A549 (cell line): ENCODE data around the gene GLT1D1. TPM values are rescaled to one million over a fixed set of nuclear protein-coding genes. Genes with fewer than 3 reads are reported as not detected.
"Not testable (repeated sequence)": the region's sequence is repeated elsewhere in the genome, so short reads cannot be mapped to it uniquely, and the experiment has no call there.

ENCODE experiments used
- ATAC-seq, 2 experiments: fragments of 200-7000 bp in 1 of 2; fragments of >200 bp in 1 of 2; cut with Nextera tagmentation in 1 of 2; cut with Tn5 transposase in 1 of 2; 3 replicates each; pipeline versions ENCODE4 v1.8.0 to v1.9.1; 2018 to 2020; ENCODE audit warnings: mild to moderate bottlenecking in 1 of 2, moderate library complexity in 1 of 2
- CTCF ChIA-PET: fragments of 300-600 bp; sonication (Branson Sonifier 250); formaldehyde crosslinking; extraction: SDS; loops from one replicate; lab custom pipeline; 2021; ENCODE audit warnings: antibody characterized with exemption, inconsistent platforms; lab: Yijun Ruan, JAX
- POLR2A ChIA-PET: fragments of 350-600 bp; formaldehyde crosslinking; extraction: SDS; loops from one replicate; lab custom pipeline; 2021; ENCODE audit warnings: antibody characterized with exemption, inconsistent platforms; lab: Yijun Ruan, JAX
- DNase-seq, 2 experiments: peaks; one replicate each; pipeline versions ENCODE4 v3.0.0 to v3.0.0-alpha.2; 2011 to 2016; ENCODE audit warnings: low read depth in 1 of 2, low spot score in 1 of 2
- FAIRE-seq: peaks from 2 replicates; lab custom pipeline; 2011; peaks lifted over from hg19 to GRCh38; lab: Jason Lieb, UNC
- H3K27ac ChIP-seq, 2 experiments: fragments of >200 bp; sonication (Bioruptor Twin); formaldehyde crosslinking; 3 replicates each; pipeline ENCODE4 v1.5.1; 2016 to 2017
- H3K4me1 ChIP-seq: fragments of >200 bp; sonication (Bioruptor Twin); formaldehyde crosslinking; 3 replicates; pipeline ENCODE4 v1.6.1; 2016
- H3K4me2 ChIP-seq: fragments of >200 bp; sonication (Bioruptor Twin); formaldehyde crosslinking; 3 replicates; pipeline ENCODE4 v1.6.1; 2016
- H3K4me3 ChIP-seq: fragments of >200 bp; sonication (Bioruptor Twin); formaldehyde crosslinking; 3 replicates; pipeline ENCODE4 v1.5.1; 2016
- H3K9me3 ChIP-seq: fragments of >200 bp; sonication (Bioruptor Twin); formaldehyde crosslinking; 3 replicates; pipeline ENCODE4 v1.6.1; 2016
- BHLHE40 ChIP-seq: IDR thresholded peaks from 2 replicates; pipeline ENCODE4 v1.6.1; 2012; ENCODE audit warnings: low read depth, low read length, inconsistent platforms
- CBX2 ChIP-seq: fragments of 200-600 bp; sonication (generic); IDR thresholded peaks from 2 replicates; pipeline ENCODE4 v1.6.1; 2016; ENCODE audit warnings: low read depth, mild to moderate bottlenecking, borderline replicate concordance
- CHD4 ChIP-seq: fragments of 200-600 bp; sonication (generic); IDR thresholded peaks from 2 replicates; pipeline ENCODE4 v1.6.1; 2016; ENCODE audit warnings: antibody characterized with exemption, mild to moderate bottlenecking, borderline replicate concordance
- EHMT2 ChIP-seq: fragments of 200-600 bp; sonication (generic); IDR thresholded peaks from 2 replicates; pipeline ENCODE4 v1.6.1; 2016; ENCODE audit warnings: antibody characterized with exemption, low read depth, mild to moderate bottlenecking, moderate library complexity
- FOSL2 ChIP-seq, 2 experiments: fragments of 450-650 bp in 1 of 2; fragments of >200 bp in 1 of 2; sonication (Bioruptor Twin) in 1 of 2; formaldehyde crosslinking; IDR thresholded peaks; 2 replicates each; pipeline versions ENCODE4 v1.5.0 to v1.6.1; 2016 to 2020; ENCODE audit warnings: mild to moderate bottlenecking in 1 of 2, moderate library complexity in 1 of 2
- GATA3 ChIP-seq: IDR thresholded peaks from 2 replicates; pipeline ENCODE4 v1.6.1; 2012; ENCODE audit warnings: borderline replicate concordance
- HDAC2 ChIP-seq: fragments of 200-600 bp; sonication (generic); IDR thresholded peaks from 2 replicates; pipeline ENCODE4 v1.6.1; 2016
- HEYL ChIP-seq: fragments of 250-450 bp; sonication (Bioruptor Pico); IDR thresholded peaks from 2 replicates; pipeline ENCODE4 v1.8.0; 2021; ENCODE audit warnings: mild to moderate bottlenecking, moderate library complexity
- HOXB5 ChIP-seq: fragments of 250-450 bp; sonication (Bioruptor Pico); IDR thresholded peaks from 2 replicates; pipeline ENCODE4 v1.5.0; 2020; ENCODE audit warnings: mild to moderate bottlenecking, moderate library complexity
- JUNB ChIP-seq: fragments of >200 bp; sonication (Bioruptor Twin); formaldehyde crosslinking; IDR thresholded peaks from 2 replicates; pipeline ENCODE4 v1.6.1; 2016
- KDM1A ChIP-seq: fragments of 200-600 bp; sonication (generic); IDR thresholded peaks from 2 replicates; pipeline ENCODE4 v1.6.1; 2016; ENCODE audit warnings: low read depth, mild to moderate bottlenecking
- NFE2L2 ChIP-seq: fragments of 150-350 bp; conservative IDR thresholded peaks from 2 replicates; pipeline ENCODE4 v1.6.1; 2014; ENCODE audit warnings: low read length
- RAD21 ChIP-seq, 2 experiments: fragments of >200 bp in 1 of 2; sonication (Bioruptor Twin) in 1 of 2; formaldehyde crosslinking in 1 of 2; IDR thresholded peaks in 1 of 2; conservative IDR thresholded peaks in 1 of 2; 2 replicates in 1 of 2; 3 replicates in 1 of 2; pipeline ENCODE4 v1.6.1; 2012 to 2018; ENCODE audit warnings: inconsistent platforms in 1 of 2
- TFCP2L1 ChIP-seq: fragments of 250-450 bp; sonication (Bioruptor Pico); IDR thresholded peaks from 2 replicates; pipeline ENCODE4 v1.5.0; 2021; ENCODE audit warnings: mild to moderate bottlenecking
- ZC3H11A ChIP-seq: fragments of 450-650 bp; IDR thresholded peaks from 2 replicates; pipeline ENCODE4 v1.6.1; 2014; ENCODE audit warnings: antibody characterized with exemption, mild to moderate bottlenecking
- ZNF302 ChIP-seq: fragments of 250-450 bp; sonication (Bioruptor Pico); IDR thresholded peaks from 2 replicates; pipeline ENCODE4 v1.9.0; 2021; ENCODE audit warnings: inconsistent platforms, mild to moderate bottlenecking, moderate library complexity
- WGBS: methylation state at CpG from one replicate; pipeline ENCODE4 v1.1.6; 2017; ENCODE audit errors: missing lambda C conversion rate; 5-methylcytosine and 5-hydroxymethylcytosine counted together
- polyA plus RNA-seq, 4 experiments: library from polyadenylated mRNA; depleted of rRNA in 3 of 4; stranded (reverse); fragments of >200 nt; fragmentation: RNase III in 1 of 4; extraction: RNeasy Plus Mini Kit Qiagen cat#74134 plus additional on column Dnase treatment in 1 of 4; gene quantifications; 2 replicates in 3 of 4; 3 replicates in 1 of 4; pipeline ENCODE4 v1.2.3, GENCODE V29; 2011 to 2017
- TF ChIP-seq, protein P1 (sequence below): fragments of 200-600 bp; sonication (generic); IDR thresholded peaks from 2 replicates; pipeline ENCODE4 v1.6.1; 2016; ENCODE audit warnings: antibody characterized with exemption, mild to moderate bottlenecking, moderate library complexity

Gene GLT1D1
- polyA plus RNA-seq, 2 of the 4 experiments (the other 2 are of a cell fraction) = not detected

GRCh38 chr12:128850400-128850799 is 2.9 kb upstream of the GLT1D1 start:
- ATAC-seq (no peak), FAIRE-seq (no peak), DNase-seq (no peak)
- 6% methylated on average over 3 of the region's 3 CpGs for WGBS
- Histone ChIP-seq H3K27ac (no peak overlapping the region), H3K4me3 (no peak overlapping the region), H3K9me3 (no peaks in the 10 kb centered on the region), H3K4me1 (no peaks in the 10 kb centered on the region), H3K4me2 (no peak overlapping the region)
- TF ChIP-seq TFCP2L1 (CRISPR knock-in tag) = no peak
- no peak for TF ChIP-seq HEYL (CRISPR knock-in tag)
- no peak for TF ChIP-seq EHMT2
- no peak for TF ChIP-seq HDAC2
- no peak for TF ChIP-seq FOSL2 (IDR thresholded peaks at IDR 0.05)
- no peak for TF ChIP-seq FOSL2 (CRISPR knock-in tag; IDR thresholded peaks at IDR 0.05)
- ChIA-PET POLR2A (no interaction called here), CTCF (no interaction called here)

- CTCF ChIA-PET, H3K9me3 ChIP-seq, POLR2A ChIA-PET, H3K27ac ChIP-seq, H3K4me1 ChIP-seq, FAIRE-seq, ATAC-seq, H3K4me2 ChIP-seq, DNase-seq, H3K4me3 ChIP-seq: not testable (repeated sequence)
- WGBS = 60% methylated on average over 7 of the region's 7 CpGs
Measured at GRCh38 chr12:128851429-128851828, 1.8 kb upstream of the GLT1D1 start.

GRCh38 chr12:128852026-128852698 is 1.1 kb upstream of the GLT1D1 start:
- DNase-seq = no peak
- no peaks in the 10 kb centered on the region for H3K4me1 ChIP-seq
- ChIA-PET POLR2A (no interaction called here), CTCF (no interaction called here)
- FAIRE-seq = no peak
- no peak for TF ChIP-seq CHD4
- TF ChIP-seq, protein P1, sequence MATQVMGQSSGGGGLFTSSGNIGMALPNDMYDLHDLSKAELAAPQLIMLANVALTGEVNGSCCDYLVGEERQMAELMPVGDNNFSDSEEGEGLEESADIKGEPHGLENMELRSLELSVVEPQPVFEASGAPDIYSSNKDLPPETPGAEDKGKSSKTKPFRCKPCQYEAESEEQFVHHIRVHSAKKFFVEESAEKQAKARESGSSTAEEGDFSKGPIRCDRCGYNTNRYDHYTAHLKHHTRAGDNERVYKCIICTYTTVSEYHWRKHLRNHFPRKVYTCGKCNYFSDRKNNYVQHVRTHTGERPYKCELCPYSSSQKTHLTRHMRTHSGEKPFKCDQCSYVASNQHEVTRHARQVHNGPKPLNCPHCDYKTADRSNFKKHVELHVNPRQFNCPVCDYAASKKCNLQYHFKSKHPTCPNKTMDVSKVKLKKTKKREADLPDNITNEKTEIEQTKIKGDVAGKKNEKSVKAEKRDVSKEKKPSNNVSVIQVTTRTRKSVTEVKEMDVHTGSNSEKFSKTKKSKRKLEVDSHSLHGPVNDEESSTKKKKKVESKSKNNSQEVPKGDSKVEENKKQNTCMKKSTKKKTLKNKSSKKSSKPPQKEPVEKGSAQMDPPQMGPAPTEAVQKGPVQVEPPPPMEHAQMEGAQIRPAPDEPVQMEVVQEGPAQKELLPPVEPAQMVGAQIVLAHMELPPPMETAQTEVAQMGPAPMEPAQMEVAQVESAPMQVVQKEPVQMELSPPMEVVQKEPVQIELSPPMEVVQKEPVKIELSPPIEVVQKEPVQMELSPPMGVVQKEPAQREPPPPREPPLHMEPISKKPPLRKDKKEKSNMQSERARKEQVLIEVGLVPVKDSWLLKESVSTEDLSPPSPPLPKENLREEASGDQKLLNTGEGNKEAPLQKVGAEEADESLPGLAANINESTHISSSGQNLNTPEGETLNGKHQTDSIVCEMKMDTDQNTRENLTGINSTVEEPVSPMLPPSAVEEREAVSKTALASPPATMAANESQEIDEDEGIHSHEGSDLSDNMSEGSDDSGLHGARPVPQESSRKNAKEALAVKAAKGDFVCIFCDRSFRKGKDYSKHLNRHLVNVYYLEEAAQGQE = no peak
- TF ChIP-seq RAD21 (conservative IDR thresholded peaks at IDR 0.05 in 1 of 2, IDR thresholded peaks at IDR 0.05 in 1 of 2) = no peak
- TF ChIP-seq BHLHE40 = no peak
- TF ChIP-seq FOSL2 (IDR thresholded peaks at IDR 0.05) = no peak
- no peak for TF ChIP-seq FOSL2 (CRISPR knock-in tag; IDR thresholded peaks at IDR 0.05)
- TF ChIP-seq KDM1A = no peak
- TF ChIP-seq GATA3 = no peak
- TF ChIP-seq CBX2 = no peak
- no peak for TF ChIP-seq ZNF302 (CRISPR knock-in tag)
- TF ChIP-seq HEYL (CRISPR knock-in tag) = no peak
- TF ChIP-seq NFE2L2 = no peak
- TF ChIP-seq HOXB5 = no peak
- TF ChIP-seq JUNB = no peak
- TF ChIP-seq ZC3H11A = no peak
- H3K27ac ChIP-seq = no peak overlapping the region
- ATAC-seq = no peak
- WGBS = 16% methylated on average over 8 of the region's 8 CpGs
- H3K4me3 ChIP-seq = no peak overlapping the region
- H3K4me2 ChIP-seq = no peak overlapping the region
- H3K9me3 ChIP-seq = no peaks in the 10 kb centered on the region
